Heart left ventricle (tissue), 16 donors: ENCODE data around the gene WDPCP. TPM values are rescaled to one million over a fixed set of nuclear protein-coding genes. Genes with fewer than 3 reads are reported as not detected.

ENCODE experiments used
- ATAC-seq, 4 donors: fragments of 200-7000 bp; cut with Tn5 transposase; one replicate each; pipeline ENCODE4 v1.9.1; 2020 to 2022; ENCODE audit warnings: moderate library complexity in 4 of 4, mild to moderate bottlenecking in 3 of 4, moderate number of reproducible peaks in 1 of 4
- DNase-seq, 5 donors: peaks; one replicate each; pipeline ENCODE4 v3.0.0-alpha.2; 2020
- H3K27ac ChIP-seq, 12 donors: fragments of 200-600 bp; sonication (generic) in 4 of 12; one replicate each; pipeline versions ENCODE4 v1.5.0 to v1.8.0; 2016 to 2022; ENCODE audit warnings: mild to moderate bottlenecking in 2 of 12
- H3K27me3 ChIP-seq, 9 donors: fragments of 200-600 bp; sonication (generic) in 2 of 9; one replicate each; pipeline versions ENCODE4 v1.5.1 to v1.8.0; 2016 to 2022; ENCODE audit warnings: mild to moderate bottlenecking in 3 of 9
- H3K36me3 ChIP-seq, 9 donors: fragments of 200-600 bp; sonication (generic) in 2 of 9; one replicate each; pipeline versions ENCODE4 v1.5.0 to v1.8.0; 2018 to 2022; ENCODE audit warnings: mild to moderate bottlenecking in 2 of 9
- H3K4me1 ChIP-seq, 12 donors: fragments of 200-600 bp; sonication (generic) in 4 of 12; one replicate each; pipeline versions ENCODE4 v1.5.0 to v1.8.0; 2016 to 2022; ENCODE audit warnings: mild to moderate bottlenecking in 3 of 12
- H3K4me3 ChIP-seq, 12 donors: fragments of 200-600 bp; sonication (generic) in 4 of 12; one replicate each; pipeline versions ENCODE4 v1.5.0 to v1.8.0; 2017 to 2022; ENCODE audit warnings: mild to moderate bottlenecking in 9 of 12, moderate library complexity in 4 of 12
- H3K9me3 ChIP-seq, 12 donors: fragments of 200-600 bp; sonication (generic) in 4 of 12; one replicate each; pipeline versions ENCODE4 v1.5.0 to v1.8.0; 2016 to 2022; ENCODE audit warnings: mild to moderate bottlenecking in 1 of 12
- POLR2A ChIP-seq, 2 donors: fragments of 450-650 bp; IDR thresholded peaks; one replicate each; pipeline ENCODE4 v1.6.1; 2017; ENCODE audit warnings: antibody characterized with exemption in 2 of 2, mild to moderate bottlenecking in 2 of 2, moderate library complexity in 2 of 2
- WGBS, 4 donors: extraction: QIAGEN DNeasy Blood & Tissue Kit in 2 of 4; methylation state at CpG; one replicate each; pipeline versions ENCODE4 v1.1.5 to v1.1.7; 2013 to 2018; 5-methylcytosine and 5-hydroxymethylcytosine counted together
- intact Hi-C, 10 donors: fragments of 100-400 bp; cut with DNase I; formaldehyde crosslinking; loops; one replicate each; pipeline versions ENCODE4 v1.11.1 to v1.14.2; 2022
- polyA plus RNA-seq, 2 donors: library from polyadenylated mRNA; stranded (reverse); fragments of 200-250 nt; gene quantifications; one replicate each; pipeline ENCODE4 v1.2.3, GENCODE V29; 2013
- total RNA-seq, 9 donors: library from RNA; depleted of rRNA in 2 of 9; stranded (reverse); fragments of >200 nt in 2 of 9; fragmentation: NEBNext Ultra II Directional in 3 of 9; extraction: Animal tissue kit (Norgen Biotek cat#: 25700) in 3 of 9; gene quantifications; one replicate each; pipeline versions ENCODE4 v1.1.0 to v1.2.4, GENCODE V29; 2016 to 2023
- TF ChIP-seq, protein P1 (sequence below), 12 donors: fragments of 200-600 bp; sonication (generic) in 4 of 12; IDR thresholded peaks; one replicate each; pipeline versions ENCODE4 v1.5.0 to v1.8.0; 2018 to 2022; ENCODE audit warnings: antibody characterized with exemption in 12 of 12, mild to moderate bottlenecking in 5 of 12
- donor health status: ischemic (EF 13 %, LVEDD 7.1; RV severe dilation, severe dysfunction).
- donor health status: healthy with polysubstance abuse.
- donor health status: DM: no; HTN: yes; CAD: no.
- donor health status: DM: no; HTN: no; CAD: no.
- donor health status: ischemic (EF 25% LVEDD 6.9; RV normal size, moderate dysfunction).
- donor health status: ischemic (EF 25% LVEDD 5.7; RV mildly dilated, moderate dysfunction).
- donor health status: healthy.
- donor health status: DM: yes; HTN: yes; CAD: no.
- donor health status: ischemic (EF 35%, LVEDD 5.7; RV mildly dilated, moderate dysfunction).
- donor health status: nonischemic (EF 11% LVEDD 7.7; RV severe dilation, severe dysfunction).
- donor health status: DM: yes; HTN: yes; CAD: no.
- donor health status: PGD.
- donor health status: ischemic (EF 29% LVEDD 5.4; RV normal size, mild dysfunction).
- donor health status: nonischemic (EF 23%, LVEDD 6.1; RV moderate dilation, normal function).

The WDPCP gene
- total and polyA plus RNA-seq, 11 donors: 3.2 to 32.2 (median 16.5) TPM

GRCh38 chr2:63538390-63538789, 49.9 kb downstream of the WDPCP start:
- H3K4me3 ChIP-seq: no peak overlapping the region
- ATAC-seq (no peak), DNase-seq (no peak)
- H3K27ac ChIP-seq: no peak overlapping the region
- no peaks in the 10 kb centered on the region for H3K27me3 ChIP-seq
- intact Hi-C loops: no loop called here
- H3K4me1 ChIP-seq: no peaks in the 10 kb centered on the region
- peaks cover 0 to 14% (median 0%) of the 10 kb centered on the region in 12 donors for H3K9me3 ChIP-seq
- H3K36me3 ChIP-seq: no peaks in the 10 kb centered on the region
- no peak for TF ChIP-seq POLR2A (IDR thresholded peaks at IDR 0.05)
- TF ChIP-seq, protein P1, sequence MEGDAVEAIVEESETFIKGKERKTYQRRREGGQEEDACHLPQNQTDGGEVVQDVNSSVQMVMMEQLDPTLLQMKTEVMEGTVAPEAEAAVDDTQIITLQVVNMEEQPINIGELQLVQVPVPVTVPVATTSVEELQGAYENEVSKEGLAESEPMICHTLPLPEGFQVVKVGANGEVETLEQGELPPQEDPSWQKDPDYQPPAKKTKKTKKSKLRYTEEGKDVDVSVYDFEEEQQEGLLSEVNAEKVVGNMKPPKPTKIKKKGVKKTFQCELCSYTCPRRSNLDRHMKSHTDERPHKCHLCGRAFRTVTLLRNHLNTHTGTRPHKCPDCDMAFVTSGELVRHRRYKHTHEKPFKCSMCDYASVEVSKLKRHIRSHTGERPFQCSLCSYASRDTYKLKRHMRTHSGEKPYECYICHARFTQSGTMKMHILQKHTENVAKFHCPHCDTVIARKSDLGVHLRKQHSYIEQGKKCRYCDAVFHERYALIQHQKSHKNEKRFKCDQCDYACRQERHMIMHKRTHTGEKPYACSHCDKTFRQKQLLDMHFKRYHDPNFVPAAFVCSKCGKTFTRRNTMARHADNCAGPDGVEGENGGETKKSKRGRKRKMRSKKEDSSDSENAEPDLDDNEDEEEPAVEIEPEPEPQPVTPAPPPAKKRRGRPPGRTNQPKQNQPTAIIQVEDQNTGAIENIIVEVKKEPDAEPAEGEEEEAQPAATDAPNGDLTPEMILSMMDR (IDR thresholded peaks at IDR 0.05): no peak

GRCh38 chr2:63537306-63537705, 51.0 kb downstream of the WDPCP start:
- Histone ChIP-seq H3K36me3 (no peaks in the 10 kb centered on the region), H3K4me3 (no peak overlapping the region), H3K9me3 (peaks cover 0 to 19% (median 0%) of the 10 kb centered on the region in 12 donors), H3K27me3 (no peaks in the 10 kb centered on the region), H3K27ac (no peak overlapping the region), H3K4me1 (no peaks in the 10 kb centered on the region)
- WGBS, 4 donors: 93 to 96% (median 95%) methylated on average over 2 of the region's 2 CpGs
- ATAC-seq (no peak), DNase-seq (no peak)
- intact Hi-C loops: no loop called here
- TF ChIP-seq POLR2A (IDR thresholded peaks at IDR 0.05): no peak
- TF ChIP-seq, protein P1 (IDR thresholded peaks at IDR 0.05): no peak

DNA sequence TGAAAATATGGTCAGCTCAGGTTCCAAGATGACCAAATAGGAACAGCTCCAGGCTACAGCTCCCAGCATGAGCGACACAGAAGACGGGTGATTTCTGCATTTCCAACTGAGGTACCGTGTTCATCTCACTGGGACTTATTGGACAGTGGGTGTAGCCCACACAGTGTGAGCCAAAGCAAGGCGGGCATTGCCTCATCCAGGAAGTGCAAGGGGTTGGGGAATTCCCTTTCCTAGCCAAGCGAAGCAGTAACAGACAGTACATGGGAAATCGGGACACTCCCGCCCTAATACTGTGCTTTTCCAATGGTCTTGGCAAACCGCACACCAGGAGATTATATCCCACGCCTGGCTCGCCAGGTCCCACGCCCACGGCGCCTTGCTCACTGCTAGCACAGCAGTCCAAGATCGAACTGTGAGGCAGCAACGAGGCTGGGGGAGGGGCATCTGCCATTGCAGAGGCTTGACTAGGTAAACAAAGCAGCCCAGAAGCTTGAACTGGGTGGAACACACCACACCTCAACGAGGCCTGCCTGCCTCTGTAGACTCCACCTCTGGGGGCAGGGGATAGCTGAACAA, 57.5 kb downstream of the WDPCP start:
- no peak overlapping the region for H3K27ac ChIP-seq
- no peaks in the 10 kb centered on the region for H3K4me1 ChIP-seq
- ATAC-seq: no peak
- peaks cover 0 to 31% (median 2%) of the 10 kb centered on the region in 12 donors for H3K9me3 ChIP-seq
- H3K36me3 ChIP-seq: no peaks in the 10 kb centered on the region
- 86 to 90% (median 88%) methylated on average over 16 of the region's 16 CpGs for WGBS, 4 donors
- no peak for DNase-seq
- TF ChIP-seq, protein P1 (IDR thresholded peaks at IDR 0.05): no peak
- no peak for TF ChIP-seq POLR2A (IDR thresholded peaks at IDR 0.05)
- H3K27me3 ChIP-seq: no peaks in the 10 kb centered on the region
- no peak overlapping the region for H3K4me3 ChIP-seq
- intact Hi-C loops: no loop called here

GRCh38 chr2:63525905-63526304, 62.4 kb downstream of the WDPCP start:
- no peak for TF ChIP-seq POLR2A (IDR thresholded peaks at IDR 0.05)
- TF ChIP-seq, protein P1 (IDR thresholded peaks at IDR 0.05): no peak
- intact Hi-C loops: no loop called here
- Histone ChIP-seq H3K27me3 (no peaks in the 10 kb centered on the region), H3K36me3 (no peaks in the 10 kb centered on the region), H3K4me1 (no peaks in the 10 kb centered on the region), H3K27ac (no peak overlapping the region), H3K9me3 (peaks cover 0 to 38% (median 17%) of the 10 kb centered on the region in 12 donors), H3K4me3 (no peak overlapping the region)
- 82 to 91% (median 86%) methylated on average over 3 of the region's 3 CpGs for WGBS, 4 donors
- no peak for DNase-seq
- ATAC-seq: no peak
